ENCODE measurements around the gene EIF3A.
"Not testable (repeated sequence)": the region's sequence is repeated elsewhere in the genome, so short reads cannot be mapped to it uniquely, and the experiment has no call there.

The EIF3A gene

GRCh38 chr10:119055472-119055871 is 25.1 kb downstream of the EIF3A start:
- DNase-seq (ENCODE audit: low read depth in 2 of 3, low spot score in 1 of 3): no peak

GRCh38 chr10:119051775-119052174 is 28.8 kb downstream of the EIF3A start:
- no peak for DNase-seq (ENCODE audit: low read depth in 2 of 3, low spot score in 1 of 3)

- DNase-seq (ENCODE audit: low read depth in 2 of 3, low spot score in 1 of 3): no peak
These were observed 30.8 kb downstream of the EIF3A start for GRCh38 chr10:119049777-119050176.

GRCh38 chr10:119049361-119049760 is 31.3 kb downstream of the EIF3A start:
- no peak for DNase-seq (ENCODE audit: low read depth in 2 of 3, low spot score in 1 of 3)

- no peak for DNase-seq (ENCODE audit: low read depth in 2 of 3, low spot score in 1 of 3)
These were observed 35.1 kb downstream of the EIF3A start for GRCh38 chr10:119045561-119045960.

GRCh38 chr10:119042169-119042568 is 38.4 kb downstream of the EIF3A start:
- DNase-seq (ENCODE audit: low read depth in 2 of 3, low spot score in 1 of 3): no peak

- DNase-seq (ENCODE audit: low read depth in 2 of 3, low spot score in 1 of 3): no peak
These were observed 39.3 kb downstream of the EIF3A start for GRCh38 chr10:119041326-119041725.

GRCh38 chr10:119039161-119039560 is 41.5 kb downstream of the EIF3A start:
- no peak for DNase-seq (ENCODE audit: low read depth in 2 of 3, low spot score in 1 of 3)

GRCh38 chr10:119031496-119032059 is 49.0 kb downstream of the EIF3A start:
- no peak for DNase-seq (ENCODE audit: low read depth in 2 of 3, low spot score in 1 of 3)

- DNase-seq (ENCODE audit: low read depth in 2 of 3, low spot score in 1 of 3): peak in 2 of 3 donors; percentile 17 to 32
These were observed 50.0 kb downstream of the EIF3A start for GRCh38 chr10:119030421-119031250.

- no peak for DNase-seq (ENCODE audit: low read depth in 2 of 3, low spot score in 1 of 3)
These were observed 50.8 kb downstream of the EIF3A start, which contains the start of gene NANOS1 for GRCh38 chr10:119029613-119030420. Gene NANOS1, plus strand, starts transcription at chr10:119029714. Its CDS starts 88 bp downstream, at chr10:119029802.

- peak; percentile 62 to 73 (median 63) for DNase-seq (ENCODE audit: low read depth in 2 of 3, low spot score in 1 of 3)
These were observed 51.6 kb downstream of the EIF3A start for GRCh38 chr10:119028900-119029612.

GRCh38 chr10:119028445-119028899 is 52.1 kb downstream of the EIF3A start:
- not testable (repeated sequence) for DNase-seq (ENCODE audit: low read depth in 2 of 3, low spot score in 1 of 3)

- DNase-seq (ENCODE audit: low read depth in 2 of 3, low spot score in 1 of 3): no peak
These were observed 54.1 kb downstream of the EIF3A start for GRCh38 chr10:119026301-119027110.

- no peak for DNase-seq (ENCODE audit: low read depth in 2 of 3, low spot score in 1 of 3)
These were observed 54.8 kb downstream of the EIF3A start for GRCh38 chr10:119025776-119026175.

- DNase-seq (ENCODE audit: low read depth in 2 of 3, low spot score in 1 of 3): no peak
These were observed 55.3 kb downstream of the EIF3A start for GRCh38 chr10:119025336-119025735.

- no peak for DNase-seq (ENCODE audit: low read depth in 2 of 3, low spot score in 1 of 3)
These were observed 55.7 kb downstream of the EIF3A start for GRCh38 chr10:119024882-119025281.

- DNase-seq (ENCODE audit: low read depth in 2 of 3, low spot score in 1 of 3): no peak
These were observed 57.1 kb downstream of the EIF3A start for GRCh38 chr10:119023553-119023868.

GRCh38 chr10:119022846-119023552 is 57.6 kb downstream of the EIF3A start:
- DNase-seq (ENCODE audit: low read depth in 2 of 3, low spot score in 1 of 3): no peak

GRCh38 chr10:119020627-119020946 is 60.0 kb downstream of the EIF3A start:
- no peak for DNase-seq (ENCODE audit: low read depth in 2 of 3, low spot score in 1 of 3)

Measured in stimulated activated CD4-positive, alpha-beta T cell treated with anti-CD3 and anti-CD28 coated beads, Interleukin-12 subunit alpha, Interleukin-12 subunit beta, amount 100 ng/mL, for 48 hours (primary cell).